Muscle of back (tissue), 11 donors: ENCODE results near the gene APOL3. TPM values are rescaled to one million over a fixed set of nuclear protein-coding genes. Genes with fewer than 3 reads are reported as not detected.
"Not testable (repeated sequence)": the region's sequence is repeated elsewhere in the genome, so short reads cannot be mapped to it uniquely, and the experiment has no call there.

Experiments used
- DNase-seq, 3 donors: peaks; one replicate each; pipeline versions ENCODE4 v3.0.0 to v3.0.0-alpha.2; 2013
- polyA plus RNA-seq, 10 donors: library from polyadenylated mRNA; unstranded; fragments of 120-200 nt; gene quantifications; one replicate each; pipeline ENCODE4 v1.2.1, GENCODE V29; 2013; ENCODE audit not compliant: insufficient read length in 10 of 10

APOL3 gene
- polyA plus RNA-seq, 10 donors, result 6.6 to 17.1 (median 12.7) TPM

DNA sequence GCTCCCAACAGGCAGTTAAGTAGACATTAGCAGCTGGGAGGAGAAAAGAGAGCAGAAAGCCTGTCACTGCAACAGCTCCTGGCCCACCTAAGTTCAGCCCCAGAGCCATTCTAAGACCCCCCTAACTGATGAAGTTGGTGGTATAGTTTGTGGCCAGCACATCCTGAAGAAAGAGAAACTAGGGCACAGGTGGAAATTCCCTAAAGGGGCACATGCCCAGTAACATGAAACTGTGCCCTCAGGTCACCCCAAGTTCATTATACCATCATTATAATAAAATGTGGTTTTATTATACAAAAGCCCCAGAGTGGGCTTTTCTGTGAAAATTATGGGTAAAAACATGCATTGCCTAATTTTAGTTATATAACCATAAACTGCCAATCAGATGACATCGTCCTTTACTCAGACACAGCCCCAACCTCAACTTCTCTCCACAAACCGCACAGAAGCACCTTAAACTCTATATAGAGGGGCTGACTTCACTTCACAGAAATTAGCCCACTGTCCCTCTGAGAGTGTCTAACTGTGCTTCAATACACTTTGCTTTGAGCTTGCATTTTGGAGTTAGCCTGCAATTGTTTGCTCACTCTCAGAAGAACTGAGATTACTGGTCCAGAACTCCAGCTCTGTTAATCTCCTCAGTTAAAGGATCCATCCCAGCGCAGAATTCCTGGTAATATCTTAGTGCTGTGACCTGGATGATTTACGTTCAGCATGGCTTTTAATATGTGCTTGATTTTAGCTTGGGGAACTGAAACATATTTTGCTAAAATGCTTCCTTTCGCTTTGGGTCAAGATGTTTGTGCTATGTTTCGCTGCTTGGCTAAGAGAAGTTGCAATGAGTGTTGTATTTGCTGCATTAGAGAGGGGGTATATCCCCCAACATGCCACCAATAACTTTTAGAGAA, 1.8 kb upstream of the APOL3 start:
- DNase-seq, result peak in 1 of 3 donors; percentile 49

DNA sequence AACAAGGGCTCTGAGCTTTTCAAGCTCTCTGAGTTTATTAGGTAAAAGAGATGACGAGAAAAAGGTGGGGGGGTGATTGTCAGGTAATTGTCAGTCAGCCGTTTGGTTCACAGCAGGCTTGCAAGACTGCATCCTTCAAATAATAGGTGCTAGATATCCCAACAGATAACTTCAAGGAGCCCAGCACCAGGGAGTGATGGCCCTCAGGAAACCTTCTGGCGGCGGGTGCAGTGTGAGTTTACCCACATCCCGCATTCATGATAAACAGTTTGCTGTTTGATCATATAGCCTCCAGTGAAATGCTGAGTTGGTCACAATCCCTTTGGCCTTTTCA, 1.2 kb upstream of the APOL3 start:
- not testable (repeated sequence) for DNase-seq

DNA sequence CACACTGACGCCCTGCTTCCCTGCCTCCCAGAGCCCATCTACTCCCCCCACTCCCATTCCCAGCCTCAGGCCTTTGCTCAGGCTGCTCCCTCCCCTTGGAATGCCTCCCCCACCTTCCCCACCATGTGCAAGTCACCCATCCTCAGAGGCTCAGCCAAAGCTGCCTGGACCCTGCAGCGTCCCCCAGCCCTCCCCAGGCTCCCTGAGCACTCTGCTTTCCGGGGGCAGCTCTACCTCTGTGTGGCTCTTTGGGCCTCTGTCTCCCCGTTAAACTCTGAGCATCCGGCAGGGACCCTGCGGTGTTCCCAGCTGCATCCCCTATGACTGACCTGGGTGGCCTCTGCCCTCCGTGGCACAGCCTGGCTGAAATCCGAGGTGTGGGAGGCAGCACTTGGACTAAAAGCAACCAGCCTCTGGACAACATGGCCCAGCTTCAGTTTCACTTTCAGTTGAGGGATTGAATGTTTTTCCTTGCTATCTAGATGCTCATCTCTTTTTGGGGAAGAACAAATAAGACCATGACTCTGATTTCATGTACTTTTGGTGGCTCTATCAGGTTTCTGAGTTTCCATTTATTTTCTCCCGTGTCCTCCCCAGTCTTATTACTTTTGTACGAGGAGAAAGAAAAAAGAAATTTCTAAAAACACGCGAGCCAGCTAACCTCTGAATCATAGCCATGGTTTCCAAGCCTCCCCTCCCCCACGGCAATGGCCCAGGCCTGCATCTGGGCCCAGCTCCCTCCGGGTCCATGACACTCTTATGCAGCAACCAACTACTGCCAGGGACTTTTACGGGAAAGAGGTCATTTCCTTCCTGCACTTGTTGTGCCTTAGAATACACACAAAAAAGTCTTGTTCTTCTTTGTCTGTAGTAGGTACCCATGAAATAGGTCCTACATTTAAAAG, 3.8 kb downstream of the APOL3 start:
- peak; percentile 63 to 91 (median 85) for DNase-seq

DNA sequence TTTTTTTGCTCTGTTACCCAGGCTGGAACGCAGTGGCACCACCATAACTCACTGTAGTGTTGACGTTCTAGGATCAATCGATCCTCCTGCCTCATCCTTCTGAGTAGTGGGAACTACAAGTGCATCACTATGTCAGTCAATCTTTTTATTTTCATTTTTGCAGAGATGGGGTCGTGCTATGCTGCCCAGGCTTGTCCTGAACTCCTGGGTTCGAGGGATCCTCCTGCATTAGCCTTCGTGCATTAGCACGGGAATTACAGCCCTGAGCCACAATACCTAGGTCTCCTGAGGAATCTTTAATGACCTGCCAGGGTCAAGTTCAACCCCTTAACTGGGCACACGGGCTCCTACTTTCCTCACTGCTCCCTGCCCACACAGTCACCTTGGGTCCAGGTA, 4.4 kb downstream of the APOL3 start:
- no peak for DNase-seq

DNA sequence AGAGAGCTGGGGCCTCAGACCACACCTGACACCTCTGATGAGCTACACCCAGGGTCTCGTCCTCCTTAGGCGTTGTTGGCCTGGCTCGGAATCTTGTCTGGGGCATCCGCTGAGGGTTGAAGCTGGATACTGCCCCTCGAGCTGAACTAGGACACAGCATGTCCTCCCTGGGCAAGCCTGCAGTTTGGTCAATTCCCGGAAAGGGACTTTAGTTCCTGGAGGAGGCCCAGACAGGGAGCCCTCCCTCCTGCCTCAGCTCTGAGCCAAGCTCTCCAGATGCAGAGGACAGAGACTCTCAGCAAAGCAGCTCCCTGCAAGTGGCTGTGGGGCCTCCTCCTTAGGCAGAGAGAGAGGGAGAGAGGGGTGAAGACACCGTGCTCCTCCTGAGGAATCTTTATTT, 4.9 kb downstream of the APOL3 start:
- peak; percentile 47 to 91 (median 76) for DNase-seq

DNA sequence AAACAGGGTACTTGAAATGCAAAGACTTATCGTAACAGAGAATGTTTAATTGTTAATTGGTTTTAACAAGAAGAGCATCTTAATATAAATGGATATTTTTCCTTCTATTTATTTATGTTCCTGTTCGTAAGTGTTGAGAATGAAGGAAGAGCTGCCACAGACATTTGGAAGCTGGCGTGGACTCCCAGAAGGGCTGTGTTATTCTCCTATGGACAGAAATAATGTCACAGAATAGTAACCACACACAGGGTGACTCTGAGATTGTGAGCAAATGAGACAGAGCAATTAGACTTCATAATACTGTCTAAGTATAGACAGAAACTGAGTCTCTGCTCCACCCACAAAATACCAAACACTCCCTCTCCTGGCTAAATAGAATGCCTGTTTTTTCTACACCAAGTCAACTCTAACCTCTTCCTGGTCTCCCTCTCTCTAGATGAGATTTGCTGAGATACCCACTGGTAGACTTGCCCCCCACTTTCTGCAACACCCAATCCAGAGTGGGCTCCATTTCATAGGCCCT, 6.1 kb downstream of the APOL3 start:
- no peak for DNase-seq

DNA sequence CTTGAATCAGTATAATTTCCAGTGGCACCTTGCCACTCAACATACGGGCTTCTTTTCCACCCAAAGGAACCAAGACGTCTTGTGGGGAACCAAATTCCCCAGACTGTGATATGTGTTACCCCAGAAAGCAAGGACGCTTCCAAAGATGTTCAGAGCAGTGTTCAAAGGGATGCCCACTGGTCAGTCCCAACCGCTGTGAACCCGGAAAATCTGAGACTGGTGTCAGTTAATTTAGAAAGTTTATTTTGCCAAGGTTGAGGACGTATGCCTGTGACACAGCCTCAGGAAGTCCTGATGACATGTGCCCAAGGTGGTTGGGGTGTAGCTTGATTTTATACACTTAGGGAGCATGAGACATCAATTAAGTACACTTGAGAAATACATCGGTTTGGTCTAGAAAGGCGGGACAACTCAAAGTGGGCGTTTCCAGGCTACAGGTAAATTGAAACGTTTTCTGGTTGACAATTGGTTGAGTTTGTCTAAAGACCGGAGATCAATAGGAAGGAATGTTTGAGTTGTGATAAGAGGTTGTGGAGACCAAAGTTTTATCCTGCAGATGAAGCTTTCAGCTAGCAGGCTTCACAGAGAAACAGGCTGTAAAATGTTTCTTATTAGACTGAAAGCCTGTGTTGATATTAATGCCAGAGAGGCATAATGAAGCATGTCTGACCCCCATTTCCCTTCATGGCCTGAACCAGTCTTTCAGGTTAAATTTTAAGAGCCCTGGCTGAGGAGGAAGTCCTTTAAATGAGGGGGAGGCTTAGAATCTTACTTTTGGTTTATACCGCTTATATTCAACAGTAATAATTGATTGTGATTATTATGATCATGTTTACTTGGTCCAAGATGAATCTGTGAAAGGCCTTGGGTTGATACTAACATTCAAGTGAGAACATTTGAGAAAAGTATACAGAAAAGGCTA, 6.8 kb downstream of the APOL3 start:
- no peak for DNase-seq

DNA sequence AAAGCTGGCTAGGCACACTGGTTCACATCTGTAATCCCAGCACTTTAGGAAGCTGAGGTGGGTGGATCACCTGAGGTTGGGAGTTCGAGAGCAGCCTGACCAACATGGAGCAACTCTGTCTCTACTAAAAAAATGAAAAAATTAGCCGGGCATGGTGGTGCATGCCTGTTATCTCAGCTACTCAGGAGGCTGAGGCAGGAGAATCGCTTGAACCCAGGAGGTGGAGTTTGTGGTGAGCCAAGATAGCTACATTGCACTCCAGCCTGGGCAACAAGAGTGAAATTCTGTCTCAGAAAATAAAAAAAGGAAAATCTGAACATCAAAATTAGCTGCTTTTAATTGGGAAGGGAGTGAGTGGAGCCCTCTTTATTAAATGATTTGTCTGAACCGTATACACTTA, 7.7 kb downstream of the APOL3 start:
- DNase-seq, result not testable (repeated sequence)

DNA sequence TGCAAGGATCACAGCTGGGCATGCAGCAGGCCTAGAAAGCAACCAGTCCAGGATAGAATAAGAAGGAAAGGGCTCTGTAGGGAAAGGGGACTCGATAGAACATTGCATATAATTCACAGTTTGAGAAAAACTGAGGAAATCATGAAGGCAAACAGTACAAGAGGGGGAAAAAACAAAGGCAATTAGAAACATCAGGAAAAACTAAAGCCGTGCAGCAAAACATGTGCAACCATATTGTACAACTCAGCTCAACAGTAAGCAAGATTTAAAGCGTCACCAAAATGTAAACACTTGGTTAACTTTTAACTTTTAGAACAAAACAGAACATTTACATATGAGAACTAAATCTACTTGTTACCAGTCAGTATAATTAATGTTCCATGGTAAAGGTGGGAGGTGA, 8.5 kb downstream of the APOL3 start:
- DNase-seq, result no peak

DNA sequence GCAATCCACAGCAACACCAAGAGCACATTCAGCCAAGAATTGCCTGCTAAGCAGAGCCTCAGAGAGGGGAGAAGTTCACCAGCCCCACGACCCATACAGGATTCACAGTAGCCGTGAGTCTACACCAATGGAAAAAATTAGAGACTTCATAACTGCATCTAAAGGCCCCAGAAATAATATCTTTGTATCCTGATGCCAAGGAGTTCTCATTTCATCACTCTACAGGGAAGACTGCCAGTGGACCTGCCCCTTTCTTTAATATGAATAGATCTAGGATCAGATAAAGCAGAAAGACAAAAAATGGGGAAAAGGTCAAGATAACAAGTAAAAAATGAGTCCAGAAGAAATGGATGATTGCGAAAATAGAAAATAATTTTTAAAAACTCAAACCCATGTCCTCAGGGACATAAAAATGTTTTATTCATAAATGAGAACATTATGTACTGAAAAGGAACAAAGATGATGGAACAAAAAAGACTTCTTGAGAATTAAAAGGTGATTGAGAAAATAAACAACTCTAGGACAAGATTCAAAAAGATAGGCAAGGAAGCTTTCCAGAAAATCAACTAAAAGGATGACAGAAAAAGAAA, 9.5 kb downstream of the APOL3 start:
- peak in 1 of 3 donors; percentile 57 for DNase-seq

DNA sequence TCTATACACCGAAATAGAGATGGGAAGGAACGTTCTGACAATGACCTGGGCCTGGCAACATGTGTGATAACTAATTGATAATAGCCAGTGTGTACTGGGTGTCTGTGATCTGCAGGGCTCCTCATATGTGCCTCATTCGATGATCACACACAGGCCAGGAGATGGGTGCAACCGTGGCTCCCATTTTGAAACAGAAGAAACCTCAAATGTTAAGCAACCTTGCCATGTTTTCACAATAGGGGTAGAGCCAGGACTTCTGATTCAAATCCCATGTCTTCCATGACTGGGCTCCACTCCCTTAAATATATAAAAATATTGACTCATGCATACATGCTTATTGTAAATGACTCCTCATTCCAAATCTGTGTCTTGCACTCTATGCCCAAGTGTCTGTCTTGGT, 11.1 kb downstream of the APOL3 start:
- no peak for DNase-seq

DNA sequence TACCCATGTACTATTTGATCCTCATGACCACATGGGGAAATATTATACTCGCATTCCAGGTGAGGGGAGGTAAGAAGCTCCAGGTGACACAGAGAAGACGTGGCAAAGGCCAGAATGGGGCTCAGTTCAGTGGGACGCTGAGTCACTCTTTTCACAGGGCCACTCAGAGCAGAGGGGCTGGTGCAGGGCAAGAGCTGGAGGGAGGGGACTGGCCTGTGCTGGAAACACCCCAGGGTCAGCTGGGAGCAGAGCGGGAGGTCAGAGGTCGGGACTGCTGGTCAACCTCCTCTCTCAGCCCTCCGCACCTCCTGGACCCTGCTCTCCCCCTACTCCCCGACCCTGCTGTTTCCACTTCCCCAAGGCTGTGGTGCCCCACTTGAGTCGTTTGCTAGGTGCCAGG, 12.1 kb downstream of the APOL3 start:
- DNase-seq, result no peak

DNA sequence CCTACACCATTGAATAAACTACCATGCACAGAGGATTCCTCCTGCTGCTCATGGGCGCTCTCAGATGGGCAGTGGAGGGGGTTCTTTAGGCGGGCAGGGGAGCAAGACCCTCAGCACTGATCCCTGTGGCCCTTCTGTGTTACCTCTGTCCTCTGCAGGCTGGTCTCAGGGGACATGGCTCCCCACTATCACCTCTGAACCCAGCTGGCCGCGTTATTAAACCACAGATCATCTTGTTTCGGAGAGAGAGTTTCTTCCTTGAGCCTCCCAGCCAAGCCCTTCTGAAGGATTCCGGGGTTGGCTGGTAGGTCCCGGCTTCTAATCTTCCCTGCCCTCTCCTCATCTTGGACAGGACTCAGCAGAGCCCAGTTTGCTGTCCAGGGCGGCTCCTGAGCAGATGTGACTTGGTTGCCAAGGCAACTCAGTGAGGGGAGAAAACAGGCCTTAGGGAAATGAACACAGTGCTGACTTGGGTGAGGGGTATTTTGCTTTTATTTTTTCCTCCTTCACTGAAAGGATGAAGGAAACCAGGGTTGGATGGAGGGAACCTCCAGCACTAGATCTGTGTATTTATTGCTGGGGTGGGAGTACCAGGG, 13.3 kb downstream of the APOL3 start:
- DNase-seq, result no peak

DNA sequence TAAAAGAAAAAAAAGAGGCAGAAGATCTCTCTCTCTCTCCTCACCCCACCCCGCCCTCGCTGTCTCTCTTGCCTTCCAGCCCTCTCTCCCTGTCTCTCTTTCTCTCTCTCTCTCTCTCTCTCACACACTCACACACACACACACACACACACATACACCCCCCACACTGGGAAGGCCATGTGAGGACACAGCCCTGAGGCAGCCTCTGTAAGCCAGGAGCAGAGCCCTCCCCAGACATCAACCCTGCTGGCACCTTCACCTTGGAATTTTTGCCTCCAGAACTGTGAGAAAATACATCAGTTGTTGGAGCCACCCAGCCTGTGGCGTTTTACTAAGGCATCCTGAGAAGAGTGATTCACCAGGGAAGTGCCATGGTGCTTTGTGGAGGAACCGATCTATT, 14.7 kb downstream of the APOL3 start:
- no peak for DNase-seq

DNA sequence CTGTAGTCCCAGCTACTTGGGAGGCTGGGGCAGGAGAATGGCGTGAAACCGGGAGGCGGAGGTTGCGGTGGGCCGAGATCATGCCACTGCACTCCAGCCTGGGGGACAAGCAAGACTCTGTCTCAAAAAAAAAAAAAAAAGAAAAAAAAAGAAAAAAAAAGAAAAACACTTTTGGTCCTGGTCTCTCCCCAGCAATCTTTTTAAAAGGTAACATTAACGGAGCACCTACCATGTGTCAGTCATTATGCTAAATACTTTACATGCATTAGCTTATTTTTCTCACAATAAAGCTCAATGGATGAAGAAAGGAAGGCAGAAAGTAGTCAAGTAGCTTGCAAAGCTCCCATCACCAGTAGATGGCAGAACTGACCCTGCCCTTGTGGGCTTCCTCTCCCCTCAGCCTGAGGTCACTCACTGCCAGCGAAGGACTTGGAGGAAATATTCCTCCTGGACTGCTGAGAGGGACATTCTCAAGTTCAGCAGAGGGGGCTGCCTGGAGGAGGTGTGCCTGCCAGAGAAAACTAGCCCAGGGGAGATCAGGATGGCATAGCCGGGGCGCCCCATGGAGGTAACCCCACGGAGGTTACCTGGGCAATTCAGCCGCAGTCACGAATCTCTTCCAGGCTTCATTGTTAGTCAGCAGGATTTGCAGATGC, 15.5 kb downstream of the APOL3 start:
- peak; percentile 51 to 83 (median 62) for DNase-seq

DNA sequence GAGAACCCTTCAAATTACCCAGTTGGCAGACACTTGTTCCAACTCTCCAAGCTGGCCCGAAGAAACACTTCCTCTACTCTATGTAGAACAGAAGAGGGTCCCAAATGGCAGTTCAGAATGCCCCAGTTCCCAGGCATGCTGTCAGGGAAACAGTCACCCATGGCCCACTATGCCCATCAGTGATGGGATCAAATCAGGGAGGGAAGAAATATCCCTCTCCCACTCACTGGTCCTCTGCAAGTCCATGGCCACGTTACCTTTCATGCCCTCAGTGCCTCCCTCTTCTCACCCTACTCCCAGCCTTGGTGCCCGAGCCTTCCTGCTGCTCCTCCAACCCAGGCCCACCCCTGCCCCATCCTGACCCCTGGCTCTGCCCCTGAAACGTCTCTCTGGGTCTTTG, 16.6 kb downstream of the APOL3 start:
- no peak for DNase-seq

DNA sequence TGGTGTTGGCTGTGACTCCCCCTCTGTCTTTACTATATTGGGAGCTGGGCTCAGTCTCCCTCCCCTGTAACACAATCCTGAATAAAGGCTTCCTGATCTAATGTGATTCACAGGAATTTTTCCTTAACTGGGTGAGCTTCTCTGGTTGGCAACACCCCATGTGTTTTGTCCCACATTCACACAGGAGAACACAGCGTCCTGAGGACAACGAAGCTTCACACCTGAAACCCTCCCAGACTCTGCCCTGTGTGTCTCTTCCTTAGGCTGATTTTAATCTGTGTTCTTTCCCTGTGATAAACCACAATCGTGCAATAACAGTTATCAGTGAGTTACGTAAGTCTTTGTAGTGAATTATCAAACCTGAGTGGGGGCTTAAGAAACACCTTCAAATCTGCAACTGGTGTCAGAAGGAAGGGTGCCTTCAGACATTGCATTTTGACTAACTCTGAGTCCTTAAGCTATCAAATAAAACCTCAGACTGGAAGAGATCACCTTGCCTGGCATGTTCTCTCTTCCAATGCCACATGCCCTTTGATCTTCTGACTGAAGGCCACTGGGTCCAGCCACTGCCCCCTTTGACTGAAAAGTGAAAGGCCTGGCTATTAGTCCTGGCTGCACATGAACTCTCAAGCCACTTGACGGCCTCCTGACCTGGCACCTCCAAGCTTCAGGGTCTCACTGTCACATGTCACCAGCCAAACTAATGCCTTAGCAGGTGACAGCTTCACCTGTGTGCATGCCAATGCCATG, 17.3 kb downstream of the APOL3 start:
- DNase-seq, result no peak

DNA sequence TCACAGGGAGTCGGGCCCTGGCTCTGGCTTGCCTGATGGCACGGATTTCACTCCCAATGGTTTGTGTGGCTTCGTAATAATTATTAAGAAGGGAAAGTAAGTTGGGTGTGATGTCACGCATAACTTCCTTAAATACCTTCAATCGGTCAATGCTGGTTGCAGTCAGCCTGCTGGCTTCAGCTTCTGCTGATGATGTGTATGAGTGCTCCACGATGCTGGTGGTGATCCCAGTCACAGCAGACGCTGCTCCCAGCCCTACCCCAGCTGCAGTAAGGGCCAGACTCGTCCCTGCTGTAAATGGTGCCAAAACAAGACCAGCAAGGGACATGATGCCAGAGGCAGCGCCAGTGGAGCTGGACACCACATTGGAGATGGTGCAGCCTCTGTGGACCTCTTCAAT, 19.1 kb downstream of the APOL3 start:
- no peak for DNase-seq

DNA sequence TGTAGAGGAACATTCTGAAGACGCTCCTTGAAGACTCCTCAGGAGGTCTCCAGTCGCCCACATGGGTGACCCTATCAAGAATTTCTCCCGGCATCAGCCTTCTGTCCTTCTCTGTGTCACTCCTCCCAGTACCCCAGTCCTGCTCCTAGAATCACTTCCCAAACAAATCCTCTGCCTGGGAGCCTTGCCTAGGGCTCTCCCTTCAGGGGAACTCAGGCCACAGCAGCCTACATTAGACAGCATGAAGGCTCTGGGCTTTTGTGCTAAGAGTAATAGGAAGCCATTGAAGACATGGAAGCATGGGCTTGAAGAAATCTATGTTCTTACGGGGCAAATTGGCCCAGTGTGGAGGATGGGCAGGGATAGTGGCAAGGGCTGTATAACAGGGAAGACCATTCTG, 21.8 kb downstream of the APOL3 start:
- DNase-seq, result not testable (repeated sequence)
